Fibroblast of peridontal ligament (primary cell): ENCODE results near the gene C10orf67.
A peak's percentile ranks its signal among the peaks of the same experiment; 100 is the strongest.

Experiments used
- DNase-seq: peaks from one replicate; pipeline ENCODE4 v3.0.0-alpha.2; 2010; ENCODE audit errors: extremely low read depth

The C10orf67 gene

DNA sequence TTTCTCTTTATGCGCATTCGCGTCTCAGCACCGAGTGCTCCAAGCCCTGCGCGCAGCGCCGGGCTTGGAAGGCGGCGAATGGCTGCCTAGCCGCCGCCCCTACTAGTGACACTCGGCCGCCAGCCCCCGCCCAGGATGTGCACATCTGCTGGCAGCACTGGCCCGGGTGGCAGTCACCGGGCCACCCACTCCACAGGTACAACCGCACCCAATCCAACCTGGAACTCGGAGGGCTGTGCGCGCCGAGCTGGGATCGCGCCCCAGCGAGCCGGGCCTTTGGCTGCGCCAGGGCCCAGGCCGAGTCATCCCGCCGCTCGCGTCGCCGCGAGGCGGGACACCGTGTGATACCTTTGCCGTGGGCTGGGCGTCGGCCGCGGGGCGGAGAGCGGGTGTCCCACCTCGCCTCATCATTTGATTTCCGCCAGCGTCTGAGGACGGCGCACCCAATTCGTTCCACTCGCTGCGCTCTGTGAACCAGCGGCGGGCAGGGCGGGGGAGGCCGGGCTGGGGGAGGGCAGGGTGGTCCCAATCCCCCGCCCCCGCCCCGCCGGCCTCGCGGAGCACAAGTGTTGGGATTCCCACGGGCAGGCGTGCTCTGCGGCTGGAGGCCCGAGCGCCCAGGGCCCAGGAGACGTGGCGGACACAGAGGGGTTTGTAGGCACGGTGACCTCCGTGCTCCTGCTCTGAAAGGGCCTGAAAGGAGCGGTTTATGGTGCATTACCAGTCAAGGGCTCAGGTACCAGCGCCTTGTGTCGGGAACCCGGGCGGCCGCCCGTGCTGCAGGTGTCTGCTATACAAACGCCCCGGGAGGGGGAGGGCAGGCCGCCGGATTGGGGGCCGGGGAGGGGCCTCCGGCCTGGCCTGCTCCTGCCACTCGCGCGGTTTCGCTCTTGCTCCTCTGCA lies 170.3 kb downstream of the C10orf67 start:
- no peak for DNase-seq

DNA sequence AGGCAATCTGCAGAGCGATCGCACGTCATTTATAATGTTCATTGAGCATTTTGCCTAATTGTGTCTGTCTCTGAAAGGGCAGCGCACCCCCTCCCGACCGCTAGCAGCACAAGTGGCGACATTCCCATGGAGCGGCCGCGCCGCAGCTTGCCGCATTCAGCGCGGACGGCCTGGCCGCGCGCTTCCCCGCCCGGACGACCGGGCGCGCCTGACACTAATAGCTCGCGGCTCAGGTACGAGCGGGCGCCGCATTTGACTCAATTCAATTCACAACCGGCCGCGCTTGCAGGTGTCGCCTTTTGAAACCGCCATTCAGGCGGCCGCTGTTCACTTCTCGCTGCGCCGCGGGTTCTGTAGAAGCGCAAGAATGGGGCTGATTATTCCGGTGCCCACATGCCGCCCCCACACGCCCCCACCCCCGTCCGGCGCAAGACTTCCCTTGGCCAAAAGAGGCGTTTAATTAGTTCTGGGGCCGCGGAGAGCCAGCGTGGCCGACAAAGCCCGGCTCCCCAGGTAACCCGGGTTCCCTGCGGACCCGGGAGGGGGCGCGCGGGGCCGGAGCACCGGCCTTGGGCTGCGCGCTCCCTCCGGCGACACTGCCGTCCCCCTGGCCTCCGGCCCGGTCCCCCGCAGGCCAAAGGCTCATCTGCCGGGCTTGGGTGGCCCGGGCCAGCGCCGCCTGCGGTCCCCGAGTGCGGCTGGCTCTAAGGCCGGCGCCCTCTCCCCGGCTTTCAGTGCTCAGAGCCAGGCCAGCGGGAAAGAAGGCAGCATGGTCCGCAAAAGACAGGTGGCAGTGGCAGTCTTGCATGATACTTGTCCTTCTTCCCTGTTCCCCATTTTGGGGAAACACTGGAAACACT lies 171.2 kb downstream of the C10orf67 start:
- DNase-seq, result no peak

DNA sequence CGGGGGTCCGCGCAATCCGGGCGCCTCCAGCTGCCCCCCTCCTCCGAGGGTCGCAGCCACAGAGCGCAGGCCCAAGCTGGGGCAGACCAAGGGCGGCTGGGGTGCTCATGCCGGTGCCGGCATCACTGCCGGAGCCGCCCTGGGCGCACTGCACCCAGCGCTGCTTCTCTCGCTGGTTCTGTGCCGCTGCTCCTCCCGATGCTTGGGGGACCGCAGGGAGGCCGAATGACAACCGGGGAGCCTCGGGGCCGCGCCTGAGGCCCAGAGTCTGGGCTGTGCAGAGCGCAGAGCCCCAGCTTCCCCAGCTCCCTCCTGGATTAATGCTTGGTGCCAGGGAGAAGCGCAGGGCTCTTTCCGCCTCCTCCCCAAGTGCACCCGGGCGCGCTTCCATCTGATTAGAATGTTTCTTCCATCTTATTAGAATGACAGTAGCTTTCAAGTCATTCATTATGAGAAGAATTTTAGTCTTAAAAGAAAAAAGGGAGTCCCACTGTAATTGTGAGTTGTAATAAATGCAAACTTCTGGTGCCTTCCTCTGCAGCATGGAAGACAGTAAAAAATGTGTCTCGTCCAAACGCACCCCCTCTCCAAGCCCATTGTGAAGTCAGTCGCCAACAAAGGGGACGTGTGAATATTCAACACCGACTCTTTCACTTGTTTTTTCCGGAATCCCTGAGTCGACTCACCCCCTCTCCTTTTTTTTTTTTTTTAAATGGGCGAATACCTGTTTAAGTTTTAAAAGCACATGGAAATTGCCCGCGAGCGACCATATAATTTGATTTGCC lies 172.0 kb downstream of the C10orf67 start:
- no peak for DNase-seq

DNA sequence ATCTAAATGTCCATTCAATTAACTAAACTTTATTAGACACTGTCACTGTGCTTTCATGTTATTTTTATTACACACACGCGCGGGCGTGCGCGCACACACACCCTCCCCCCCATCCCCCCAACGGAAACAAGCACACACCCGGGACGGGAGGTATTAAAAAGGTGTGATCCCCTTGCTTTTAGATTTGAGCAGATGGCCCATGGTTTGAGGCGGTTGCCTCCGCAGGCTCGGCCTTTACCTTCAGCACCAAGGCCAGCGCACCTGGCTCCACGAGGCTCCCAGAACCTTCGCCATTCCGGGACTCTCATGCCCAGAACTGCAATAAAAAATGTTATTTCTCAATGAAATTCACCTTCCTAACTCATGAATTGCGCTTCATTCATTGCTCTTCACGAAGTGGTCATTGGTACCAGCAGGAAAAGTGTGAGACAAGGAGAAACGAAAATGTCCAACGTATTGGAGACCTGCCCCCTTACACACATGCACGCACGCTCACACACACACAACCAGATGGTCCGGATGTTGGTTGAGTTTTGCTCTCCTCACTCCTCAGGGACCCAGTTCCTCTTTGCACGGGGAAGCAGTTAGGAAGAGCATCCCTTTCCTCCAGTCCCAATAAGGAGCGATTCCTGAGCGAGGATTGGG lies 173.2 kb downstream of the C10orf67 start:
- DNase-seq, result peak; percentile 8

DNA sequence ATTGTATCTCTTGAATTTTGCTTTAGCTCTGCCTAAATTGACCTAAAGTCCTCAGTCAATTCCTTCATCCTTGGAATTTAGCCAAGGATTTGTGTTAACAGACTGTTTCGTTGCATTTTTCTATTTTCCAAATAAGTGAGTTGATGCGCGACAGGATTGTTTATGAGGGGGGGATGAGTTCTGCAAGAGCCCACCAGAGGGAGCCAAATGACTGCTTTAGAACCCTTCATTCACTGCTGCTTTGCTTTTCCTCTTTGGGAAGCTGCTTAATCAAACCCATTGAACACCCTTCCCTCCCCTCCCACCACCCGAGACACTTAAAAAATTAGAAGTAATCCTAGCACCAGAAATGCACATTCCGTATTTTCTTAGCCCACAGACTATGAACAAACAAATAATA lies 186.2 kb downstream of the C10orf67 start:
- peak; percentile 67 for DNase-seq

DNA sequence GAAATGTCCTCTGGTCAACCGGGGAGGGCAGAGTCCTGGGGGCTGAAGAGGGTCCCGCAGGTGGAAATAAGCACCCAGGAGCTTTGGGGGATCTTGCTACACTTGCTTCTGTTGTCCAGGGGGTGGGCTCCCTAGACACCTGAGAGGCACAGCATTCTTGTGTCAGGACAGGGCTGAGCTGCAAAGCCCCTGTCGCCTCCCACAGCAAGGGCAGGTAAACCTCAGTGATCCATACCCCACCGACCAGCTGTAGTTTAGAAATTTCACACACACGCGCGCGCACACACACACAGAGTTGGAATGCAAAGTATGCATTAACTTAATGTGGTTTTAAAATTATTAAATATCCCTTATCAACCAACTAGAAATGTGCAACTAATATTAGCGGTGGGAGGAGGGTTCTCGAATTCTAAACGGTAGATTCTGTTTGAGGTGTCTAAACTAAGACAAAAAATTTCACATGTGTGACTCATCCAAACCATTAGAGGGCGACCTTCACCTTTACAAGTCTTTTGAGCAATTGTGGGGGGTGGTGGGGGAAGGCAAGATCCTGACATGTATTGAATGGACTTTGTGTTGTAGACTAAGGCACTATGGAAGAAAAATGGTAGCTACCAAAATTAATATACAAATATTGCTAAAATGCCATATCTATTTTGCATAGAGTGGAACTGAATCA lies 186.8 kb downstream of the C10orf67 start:
- DNase-seq, result peak; percentile 41

DNA sequence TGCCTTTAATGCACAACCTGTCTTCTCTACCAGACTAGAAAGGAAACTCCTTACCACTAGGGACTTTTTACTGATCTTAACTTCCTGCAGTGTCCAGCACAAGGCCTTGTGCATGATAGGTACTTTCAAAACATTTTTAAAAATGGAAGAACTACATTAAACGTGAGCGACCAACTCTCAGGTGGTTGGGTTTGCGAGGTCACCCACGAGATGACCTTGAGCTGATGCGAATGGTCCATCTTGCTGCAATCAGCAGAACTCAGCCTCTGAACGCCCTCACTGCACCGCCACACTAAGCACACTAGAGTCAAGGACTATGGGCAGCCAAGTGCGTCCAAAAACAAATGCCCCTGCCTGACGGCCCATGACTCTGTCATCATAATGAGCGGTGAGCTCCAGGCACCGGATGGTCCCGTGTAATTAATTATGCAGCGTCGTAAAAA lies 187.3 kb downstream of the C10orf67 start:
- DNase-seq, result no peak

DNA sequence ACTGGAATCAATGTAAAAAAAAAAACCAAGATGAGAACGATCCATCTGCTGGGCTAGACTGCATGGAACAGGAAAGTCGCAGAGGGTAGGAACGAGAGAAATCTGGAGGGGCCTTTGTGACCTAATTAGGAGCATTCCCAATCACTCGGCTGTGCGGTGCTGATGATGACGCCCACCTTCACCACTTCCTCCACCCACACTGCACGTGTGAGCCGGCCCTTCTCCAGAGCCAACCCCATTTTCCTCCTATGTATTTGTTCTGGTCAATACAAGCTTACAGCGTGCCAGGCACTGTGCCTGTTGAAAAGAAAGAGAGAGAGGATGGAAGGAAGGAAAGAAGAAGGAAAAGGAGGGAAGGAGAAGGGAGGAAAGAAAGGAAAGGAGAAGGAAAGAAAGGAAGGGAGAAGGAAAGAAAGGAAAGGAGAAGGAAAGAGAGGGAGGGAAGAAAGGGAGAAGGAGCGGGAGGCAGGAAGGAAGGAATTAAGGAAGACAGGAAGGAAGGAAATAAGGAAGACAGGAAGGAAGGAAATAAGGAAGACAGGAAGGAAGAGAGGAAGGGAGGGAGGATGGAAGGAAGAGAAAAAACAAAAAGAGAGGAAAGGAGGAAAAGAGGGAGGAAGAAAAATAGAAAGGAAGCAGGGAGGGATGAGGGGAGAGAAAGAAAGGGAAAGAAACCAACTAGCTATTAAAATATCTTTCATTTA lies 188.0 kb downstream of the C10orf67 start:
- DNase-seq, result no peak

DNA sequence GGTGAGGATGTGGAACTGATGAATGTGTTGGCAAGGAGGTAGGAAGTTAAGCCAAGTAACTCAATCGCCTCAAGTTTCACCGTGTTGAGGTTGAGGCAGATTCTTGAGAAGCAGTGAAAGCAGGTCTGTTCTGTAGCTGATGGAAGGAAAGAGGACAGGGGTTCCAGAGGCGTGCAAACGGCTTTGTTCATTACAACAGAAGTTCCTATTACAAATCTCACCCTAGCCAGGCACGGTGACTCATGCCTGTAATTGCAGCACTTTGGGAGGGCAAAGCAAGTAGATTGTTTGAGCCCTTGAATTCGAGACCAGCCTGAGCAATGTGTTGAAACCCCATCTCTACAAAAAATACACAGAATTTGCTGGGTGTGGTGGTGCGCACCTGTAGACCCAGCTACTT lies 189.4 kb downstream of the C10orf67 start:
- peak; percentile 3 for DNase-seq
